Thoracic aorta (tissue), 2 donors: ENCODE results near the gene LNP1. TPM values are rescaled to one million over a fixed set of nuclear protein-coding genes. Genes with fewer than 3 reads are reported as not detected.

Experiments used
- ATAC-seq: fragments of 150-250 bp; one replicate; pipeline ENCODE4 v1.8.0; 2017; ENCODE audit warnings: low read depth; ENCODE audit not compliant: insufficient number of reproducible peaks, low FRiP score
- DNase-seq: peaks from one replicate; pipeline ENCODE4 v3.0.0-alpha.2; 2020; ENCODE audit warnings: low spot score
- H3K27ac ChIP-seq, 2 donors: fragments of 200-600 bp; sonication (generic); 1 replicate in 1 of 2; 2 replicates in 1 of 2; pipeline ENCODE4 v1.5.1; 2016; ENCODE audit warnings: mild to moderate bottlenecking in 2 of 2, moderate library complexity in 2 of 2
- H3K27me3 ChIP-seq: fragments of 200-600 bp; sonication (generic); replicated peaks from 2 replicates; pipeline ENCODE4 v1.6.0; 2016; ENCODE audit warnings: mild to moderate bottlenecking; ENCODE audit not compliant: insufficient read depth
- H3K36me3 ChIP-seq: fragments of 200-600 bp; sonication (generic); one replicate; pipeline ENCODE4 v1.5.1; 2016
- H3K4me1 ChIP-seq, 2 donors: fragments of 200-600 bp; sonication (generic); 1 replicate in 1 of 2; 2 replicates in 1 of 2; pipeline versions ENCODE4 v1.5.1 to v1.6.0; 2016; ENCODE audit warnings: low read depth in 2 of 2, mild to moderate bottlenecking in 1 of 2; ENCODE audit not compliant: control insufficient read depth in 1 of 2
- H3K4me3 ChIP-seq: fragments of 200-600 bp; sonication (generic); 2 replicates; pipeline ENCODE4 v1.5.1; 2016; ENCODE audit warnings: mild to moderate bottlenecking
- H3K9me3 ChIP-seq: fragments of 200-600 bp; sonication (generic); 2 replicates; pipeline ENCODE4 v1.5.1; 2016
- CTCF ChIP-seq: fragments of 200-600 bp; sonication (generic); IDR thresholded peaks from one replicate; pipeline ENCODE4 v1.5.1; 2019; ENCODE audit warnings: antibody characterized with exemption
- total RNA-seq, 2 donors: library from RNA; depleted of rRNA; stranded (reverse); fragments of >200 nt; gene quantifications; one replicate each; pipeline versions ENCODE4 v1.1.0 to v1.2.3, GENCODE V29; 2016

The LNP1 gene
- total RNA-seq, 2 donors from 2014 or later = 3.0 to 11.4 TPM

GRCh38 chr3:100492059-100493006 is 91.0 kb downstream of the LNP1 start, which contains the start of gene TMEM45A:
Gene TMEM45A, plus strand, starts transcription at chr3:100492619. Its CDS starts 62,593 bp downstream, at chr3:100555212.
- no peak for TF ChIP-seq CTCF
- H3K4me3 ChIP-seq = peak within 1 kb of the TSS; percentile 76
- H3K4me1 ChIP-seq = peaks cover 9 to 14% of the 10 kb centered on the region in 2 donors
- H3K9me3 ChIP-seq = no peaks in the 10 kb centered on the region
- peak; percentile 79 for DNase-seq
- no peaks in the 10 kb centered on the region for H3K27me3 ChIP-seq
- ATAC-seq = peak; percentile 84
- peak within 1 kb of the TSS; percentile 70 to 81 for H3K27ac ChIP-seq
- H3K36me3 ChIP-seq = no peaks in the 10 kb centered on the region

GRCh38 chr3:100496711-100497261 is 95.4 kb downstream of the LNP1 start:
- Histone ChIP-seq H3K27me3 (no peaks in the 10 kb centered on the region), H3K36me3 (no peaks in the 10 kb centered on the region), H3K27ac (no peak overlapping the region), H3K9me3 (no peaks in the 10 kb centered on the region), H3K4me3 (no peak overlapping the region), H3K4me1 (peaks cover 9 to 14% of the 10 kb centered on the region in 2 donors)
- DNase-seq (no peak), ATAC-seq (no peak)
- TF ChIP-seq CTCF = no peak

- Histone ChIP-seq H3K27me3 (no peaks in the 10 kb centered on the region), H3K27ac (no peak overlapping the region), H3K4me3 (no peak overlapping the region), H3K36me3 (no peaks in the 10 kb centered on the region), H3K4me1 (peaks cover 9 to 14% of the 10 kb centered on the region in 2 donors), H3K9me3 (no peaks in the 10 kb centered on the region)
- no peak for ATAC-seq
- no peak for DNase-seq
- no peak for TF ChIP-seq CTCF
These were observed 98.3 kb downstream of the LNP1 start for GRCh38 chr3:100499651-100500050.

- Histone ChIP-seq H3K9me3 (no peaks in the 10 kb centered on the region), H3K4me1 (peaks cover 9 to 14% of the 10 kb centered on the region in 2 donors), H3K27me3 (no peaks in the 10 kb centered on the region), H3K36me3 (no peaks in the 10 kb centered on the region), H3K4me3 (no peak overlapping the region), H3K27ac (no peak overlapping the region)
- no peak for ATAC-seq
- DNase-seq = no peak
- TF ChIP-seq CTCF = no peak
These were observed 99.1 kb downstream of the LNP1 start for GRCh38 chr3:100500320-100500880.

GRCh38 chr3:100503448-100503847 is 102.1 kb downstream of the LNP1 start:
- no peak overlapping the region for H3K4me3 ChIP-seq
- H3K27me3 ChIP-seq = no peaks in the 10 kb centered on the region
- no peak for ATAC-seq
- H3K9me3 ChIP-seq = no peaks in the 10 kb centered on the region
- H3K36me3 ChIP-seq = no peaks in the 10 kb centered on the region
- H3K27ac ChIP-seq = no peak overlapping the region
- H3K4me1 ChIP-seq = peaks cover 3 to 14% of the 10 kb centered on the region in 2 donors
- DNase-seq = no peak
- TF ChIP-seq CTCF = no peak
